HEK293 (cell line): ENCODE measurements around the gene CLCNKA.
A peak's percentile ranks its signal among the peaks of the same experiment; 100 is the strongest.

Source experiments
- CTCF ChIA-PET: fragments of 350-600 bp; formaldehyde crosslinking; extraction: SDS; loops from one replicate; lab custom pipeline; 2021; ENCODE audit warnings: antibody characterized with exemption; lab: Yijun Ruan, JAX
- POLR2A ChIA-PET: fragments of 300-600 bp; formaldehyde crosslinking; extraction: SDS; loops from one replicate; lab custom pipeline; 2020; ENCODE audit warnings: antibody characterized with exemption, inconsistent platforms; lab: Yijun Ruan, JAX
- H3K27ac ChIP-seq: fragments of 200-500 bp; sonication (Bioruptor generic); 2 replicates; pipeline ENCODE4 v1.5.1; 2014; ENCODE audit warnings: low read depth, low read length, control low read depth, inconsistent platforms; ENCODE audit errors: extremely low read depth
- H3K36me3 ChIP-seq, 2 experiments: fragments of 200-500 bp in 1 of 2; sonication (Bioruptor generic) in 1 of 2; 1 replicate in 1 of 2; 2 replicates in 1 of 2; pipeline ENCODE4 v1.5.1; 2014 to 2017; ENCODE audit warnings: inconsistent platforms in 2 of 2, low read length in 2 of 2; ENCODE audit not compliant: control insufficient read depth in 2 of 2, insufficient read depth in 1 of 2
- H3K4me1 ChIP-seq: fragments of 200-500 bp; sonication (Bioruptor generic); 2 replicates; pipeline ENCODE4 v1.5.1; 2014; ENCODE audit warnings: mild to moderate bottlenecking, low read length, inconsistent platforms; ENCODE audit not compliant: control insufficient read depth, insufficient read depth
- H3K4me3 ChIP-seq: 2 replicates; pipeline ENCODE4 v1.5.1; 2011; ENCODE audit warnings: low read depth, mild to moderate bottlenecking, control low read depth, low read length, moderate library complexity
- H3K9me3 ChIP-seq: fragments of 200-500 bp; sonication (Bioruptor generic); 2 replicates; pipeline ENCODE4 v1.5.1; 2014; ENCODE audit warnings: low read depth, low read length, inconsistent platforms; ENCODE audit not compliant: control insufficient read depth, insufficient read depth
- BCL11B ChIP-seq: fragments of 450-650 bp; formaldehyde crosslinking; IDR thresholded peaks from 2 replicates; pipeline ENCODE4 v1.5.1; 2016; ENCODE audit warnings: low read depth, missing biosample characterization, missing genetic modification characterization
- CTCF ChIP-seq: fragments of 450-650 bp; formaldehyde crosslinking; IDR thresholded peaks from 2 replicates; pipeline ENCODE4 v1.5.1; 2016; ENCODE audit warnings: missing biosample characterization, missing genetic modification characterization
- EGR2 ChIP-seq: fragments of 450-650 bp; formaldehyde crosslinking; IDR thresholded peaks from 2 replicates; pipeline ENCODE4 v1.5.1; 2016; ENCODE audit warnings: low read depth, missing biosample characterization, missing genetic modification characterization
- HIC1 ChIP-seq: fragments of 450-650 bp; formaldehyde crosslinking; IDR thresholded peaks from 2 replicates; pipeline ENCODE4 v1.5.1; 2016; ENCODE audit warnings: missing biosample characterization, missing genetic modification characterization
- INSM2 ChIP-seq: fragments of 450-650 bp; formaldehyde crosslinking; IDR thresholded peaks from 2 replicates; pipeline ENCODE4 v1.5.1; 2016; ENCODE audit warnings: missing biosample characterization, missing genetic modification characterization
- KLF16 ChIP-seq: fragments of 450-650 bp; formaldehyde crosslinking; IDR thresholded peaks from 2 replicates; pipeline ENCODE4 v1.5.1; 2017; ENCODE audit warnings: missing biosample characterization, missing genetic modification characterization
- SCRT2 ChIP-seq: fragments of 450-650 bp; formaldehyde crosslinking; IDR thresholded peaks from 2 replicates; pipeline ENCODE4 v1.5.1; 2016; ENCODE audit warnings: missing biosample characterization, missing genetic modification characterization
- ZBTB20 ChIP-seq: fragments of 450-650 bp; formaldehyde crosslinking; IDR thresholded peaks from 2 replicates; pipeline ENCODE4 v1.5.1; 2016; ENCODE audit warnings: missing biosample characterization, missing genetic modification characterization
- ZFHX2 ChIP-seq: fragments of 450-650 bp; formaldehyde crosslinking; conservative IDR thresholded peaks from 2 replicates; pipeline ENCODE4 v1.5.1; 2016; ENCODE audit warnings: missing biosample characterization, missing genetic modification characterization
- ZNF280D ChIP-seq: fragments of 450-650 bp; formaldehyde crosslinking; IDR thresholded peaks from 2 replicates; pipeline ENCODE4 v1.5.1; 2016; ENCODE audit warnings: missing biosample characterization, missing genetic modification characterization
- ZNF426 ChIP-seq: fragments of 450-650 bp; formaldehyde crosslinking; IDR thresholded peaks from 2 replicates; pipeline ENCODE4 v1.5.1; 2017; ENCODE audit warnings: missing biosample characterization, missing genetic modification characterization, mild to moderate bottlenecking, inconsistent platforms, moderate library complexity
- ZNF473 ChIP-seq: fragments of 450-650 bp; formaldehyde crosslinking; IDR thresholded peaks from 2 replicates; pipeline ENCODE4 v1.5.1; 2017; ENCODE audit warnings: missing biosample characterization, missing genetic modification characterization
- ZNF768 ChIP-seq: fragments of 450-650 bp; formaldehyde crosslinking; IDR thresholded peaks from 2 replicates; pipeline ENCODE4 v1.5.1; 2018; ENCODE audit warnings: missing biosample characterization, mild to moderate bottlenecking, missing genetic modification characterization
- ZSCAN18 ChIP-seq: fragments of 450-650 bp; formaldehyde crosslinking; IDR thresholded peaks from 2 replicates; pipeline ENCODE4 v1.5.1; 2016; ENCODE audit warnings: missing biosample characterization, missing genetic modification characterization
- TF ChIP-seq, protein P1 (sequence below): fragments of 450-650 bp; formaldehyde crosslinking; IDR thresholded peaks from 2 replicates; pipeline ENCODE4 v1.5.1; 2016; ENCODE audit warnings: missing biosample characterization, missing genetic modification characterization
- TF ChIP-seq, protein P2 (sequence below): fragments of 450-650 bp; formaldehyde crosslinking; IDR thresholded peaks from 2 replicates; pipeline ENCODE4 v1.5.1; 2016; ENCODE audit warnings: missing biosample characterization, missing genetic modification characterization
- TF ChIP-seq, protein P3 (sequence below): fragments of 450-650 bp; formaldehyde crosslinking; IDR thresholded peaks from 2 replicates; pipeline ENCODE4 v1.5.1; 2017; ENCODE audit warnings: missing biosample characterization, missing genetic modification characterization
- TF ChIP-seq, protein P4 (sequence below): fragments of 450-650 bp; formaldehyde crosslinking; IDR thresholded peaks from 2 replicates; pipeline ENCODE4 v1.5.1; 2016; ENCODE audit warnings: missing biosample characterization, missing genetic modification characterization

CLCNKA gene

DNA sequence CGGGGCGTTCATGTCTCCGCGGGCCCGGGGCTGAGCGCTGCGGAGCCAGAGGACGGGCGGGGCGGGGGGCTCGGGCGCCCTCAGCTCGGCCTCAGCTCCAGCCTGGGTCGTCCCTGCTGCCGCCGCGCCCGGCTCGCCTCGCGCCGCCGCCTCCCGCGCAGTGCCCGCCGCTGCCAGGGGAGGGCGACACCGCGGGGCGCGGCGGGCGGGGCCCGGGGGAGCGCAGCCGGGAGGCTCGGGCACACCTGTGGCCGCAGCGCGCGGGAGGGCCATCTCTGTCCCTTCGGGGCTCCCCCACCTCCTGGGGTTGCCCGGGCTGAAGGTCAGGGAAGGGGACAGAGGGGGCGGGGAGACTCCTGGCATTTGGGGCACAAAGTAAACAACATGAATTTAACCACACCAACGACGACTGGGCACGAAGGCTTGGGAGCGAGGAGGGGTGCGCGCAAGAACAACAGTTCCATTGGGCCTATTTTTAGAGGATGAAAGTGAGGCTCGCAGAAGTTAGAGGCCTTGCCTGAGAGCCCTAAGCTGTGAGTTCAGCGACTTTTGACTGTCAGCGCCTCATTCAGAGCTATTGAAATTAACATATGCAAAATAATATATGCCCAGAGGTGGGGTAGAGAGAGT, 51.8 kb downstream of the CLCNKA start, which contains the start of gene FAM131C (continued):
- TF ChIP-seq, protein P1, sequence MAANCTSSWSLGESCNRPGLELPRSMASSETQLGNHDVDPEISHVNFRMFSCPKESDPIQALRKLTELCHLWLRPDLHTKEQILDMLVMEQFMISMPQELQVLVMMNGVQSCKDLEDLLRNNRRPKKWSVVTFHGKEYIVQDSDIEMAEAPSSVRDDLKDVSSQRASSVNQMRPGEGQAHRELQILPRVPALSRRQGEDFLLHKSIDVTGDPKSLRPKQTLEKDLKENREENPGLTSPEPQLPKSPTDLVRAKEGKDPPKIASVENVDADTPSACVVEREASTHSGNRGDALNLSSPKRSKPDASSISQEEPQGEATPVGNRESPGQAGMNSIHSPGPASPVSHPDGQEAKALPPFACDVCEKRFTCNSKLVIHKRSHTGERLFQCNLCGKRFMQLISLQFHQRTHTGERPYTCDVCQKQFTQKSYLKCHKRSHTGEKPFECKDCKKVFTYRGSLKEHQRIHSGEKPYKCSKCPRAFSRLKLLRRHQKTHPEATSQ (tag by site-specific recombination): no peak
- TF ChIP-seq ZNF426: no peak
- peak; percentile 95 for TF ChIP-seq SCRT2 (tag by site-specific recombination)
- TF ChIP-seq ZNF768: no peak
- no peak for TF ChIP-seq ZNF473 (tag by site-specific recombination)
- TF ChIP-seq ZNF280D (tag by site-specific recombination): no peak
- TF ChIP-seq, all 188 proteins: peak for 13

- POLR2A ChIA-PET: interaction anchor here (0.5 kb wide), 1 partner anchor 528 kb away, joined by 3 read pairs; no protein-coding TSS in a partner anchor
These were observed 52.4 kb downstream of the CLCNKA start for GRCh38 chr1:16074217-16074616.

More at GRCh38 chr1:16074217-16074616, 52.4 kb downstream of the CLCNKA start:
- Histone ChIP-seq H3K9me3 (no peaks in the 10 kb centered on the region), H3K4me1 (no peaks in the 10 kb centered on the region), H3K27ac (no peak overlapping the region), H3K4me3 (no peak overlapping the region), H3K36me3 (no peaks in the 10 kb centered on the region)
- CTCF ChIA-PET: interaction anchor here (0.6 to 5.3 kb wide), 15 partner anchors 8 to 628 kb away, joined by 3 to 40 read pairs (median 6); no protein-coding TSS in a partner anchor
- TF ChIP-seq INSM2 (peak; percentile 67), ZSCAN18 (tag by site-specific recombination) (no peak), ZFHX2 (tag by site-specific recombination) (peak; percentile 92), BCL11B (no peak), HIC1 (peak; percentile 29; the same call in 1 of the 2 replicates), ZBTB20 (no peak), EGR2 (tag by site-specific recombination) (peak; percentile 86), CTCF (tag by site-specific recombination) (no peak), KLF16 (no peak)
- TF ChIP-seq, protein P2, sequence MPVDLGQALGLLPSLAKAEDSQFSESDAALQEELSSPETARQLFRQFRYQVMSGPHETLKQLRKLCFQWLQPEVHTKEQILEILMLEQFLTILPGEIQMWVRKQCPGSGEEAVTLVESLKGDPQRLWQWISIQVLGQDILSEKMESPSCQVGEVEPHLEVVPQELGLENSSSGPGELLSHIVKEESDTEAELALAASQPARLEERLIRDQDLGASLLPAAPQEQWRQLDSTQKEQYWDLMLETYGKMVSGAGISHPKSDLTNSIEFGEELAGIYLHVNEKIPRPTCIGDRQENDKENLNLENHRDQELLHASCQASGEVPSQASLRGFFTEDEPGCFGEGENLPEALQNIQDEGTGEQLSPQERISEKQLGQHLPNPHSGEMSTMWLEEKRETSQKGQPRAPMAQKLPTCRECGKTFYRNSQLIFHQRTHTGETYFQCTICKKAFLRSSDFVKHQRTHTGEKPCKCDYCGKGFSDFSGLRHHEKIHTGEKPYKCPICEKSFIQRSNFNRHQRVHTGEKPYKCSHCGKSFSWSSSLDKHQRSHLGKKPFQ (tag by site-specific recombination): peak; percentile 83
- TF ChIP-seq, protein P3, sequence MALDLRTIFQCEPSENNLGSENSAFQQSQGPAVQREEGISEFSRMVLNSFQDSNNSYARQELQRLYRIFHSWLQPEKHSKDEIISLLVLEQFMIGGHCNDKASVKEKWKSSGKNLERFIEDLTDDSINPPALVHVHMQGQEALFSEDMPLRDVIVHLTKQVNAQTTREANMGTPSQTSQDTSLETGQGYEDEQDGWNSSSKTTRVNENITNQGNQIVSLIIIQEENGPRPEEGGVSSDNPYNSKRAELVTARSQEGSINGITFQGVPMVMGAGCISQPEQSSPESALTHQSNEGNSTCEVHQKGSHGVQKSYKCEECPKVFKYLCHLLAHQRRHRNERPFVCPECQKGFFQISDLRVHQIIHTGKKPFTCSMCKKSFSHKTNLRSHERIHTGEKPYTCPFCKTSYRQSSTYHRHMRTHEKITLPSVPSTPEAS (tag by site-specific recombination): peak; percentile 50; the same call in 1 of the 2 replicates
- TF ChIP-seq, protein P4, sequence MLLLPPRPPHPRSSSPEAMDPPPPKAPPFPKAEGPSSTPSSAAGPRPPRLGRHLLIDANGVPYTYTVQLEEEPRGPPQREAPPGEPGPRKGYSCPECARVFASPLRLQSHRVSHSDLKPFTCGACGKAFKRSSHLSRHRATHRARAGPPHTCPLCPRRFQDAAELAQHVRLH (tag by site-specific recombination): no peak
